Subcutaneous abdominal adipose tissue (tissue), 5 donors: Measurements from ENCODE around the gene MAML3.

Experiments used
- H3K27ac ChIP-seq: one replicate; pipeline ENCODE4 v1.7.0; 2013; ENCODE audit warnings: low read depth, mild to moderate bottlenecking, inconsistent platforms, low read length, moderate library complexity
- H3K27me3 ChIP-seq, 5 donors: one replicate each; pipeline ENCODE4 v1.7.0; 2013; ENCODE audit warnings: low read length in 5 of 5, inconsistent platforms in 1 of 5; ENCODE audit not compliant: control insufficient read depth in 5 of 5, insufficient read depth in 4 of 5
- H3K36me3 ChIP-seq, 5 donors: one replicate each; pipeline ENCODE4 v1.7.0; 2013; ENCODE audit warnings: low read length in 5 of 5; ENCODE audit not compliant: control insufficient read depth in 5 of 5, insufficient read depth in 5 of 5
- H3K4me1 ChIP-seq, 5 donors: one replicate each; pipeline ENCODE4 v1.7.0; 2013; ENCODE audit warnings: low read length in 5 of 5, mild to moderate bottlenecking in 3 of 5, moderate library complexity in 1 of 5; ENCODE audit not compliant: control insufficient read depth in 5 of 5, insufficient read depth in 5 of 5
- H3K4me3 ChIP-seq, 5 donors: one replicate each; pipeline ENCODE4 v1.7.0; 2013; ENCODE audit warnings: low read length in 5 of 5, low read depth in 1 of 5
- H3K9ac ChIP-seq, 5 donors: one replicate each; pipeline ENCODE4 v1.7.0; 2013; ENCODE audit warnings: low read length in 5 of 5, mild to moderate bottlenecking in 4 of 5, moderate library complexity in 3 of 5
- H3K9me3 ChIP-seq, 5 donors: one replicate each; pipeline ENCODE4 v1.7.0; 2013; ENCODE audit warnings: low read length in 5 of 5; ENCODE audit not compliant: control insufficient read depth in 5 of 5
- donor health status: healthy.
- donor health status: healthy.
- donor health status: healthy.
- donor health status: healthy.
- donor health status: healthy.

The MAML3 gene

GRCh38 chr4:139746431-139747171 lies 407.4 kb downstream of the MAML3 start:
- H3K9me3 ChIP-seq = no peaks in the 10 kb centered on the region
- H3K27me3 ChIP-seq = no peaks in the 10 kb centered on the region
- no peaks in the 10 kb centered on the region for H3K36me3 ChIP-seq
- H3K4me1 ChIP-seq = peaks cover 0 to 13% (median 4%) of the 10 kb centered on the region in 5 donors
- H3K9ac ChIP-seq = no peak overlapping the region
- no peak overlapping the region for H3K4me3 ChIP-seq
- no peak overlapping the region for H3K27ac ChIP-seq

GRCh38 chr4:139745111-139745639 lies 408.8 kb downstream of the MAML3 start:
- no peak overlapping the region for H3K4me3 ChIP-seq
- H3K9me3 ChIP-seq = no peaks in the 10 kb centered on the region
- H3K9ac ChIP-seq = no peak overlapping the region
- no peak overlapping the region for H3K27ac ChIP-seq
- H3K4me1 ChIP-seq = peaks cover 7 to 26% (median 15%) of the 10 kb centered on the region in 5 donors
- H3K36me3 ChIP-seq = no peaks in the 10 kb centered on the region
- no peaks in the 10 kb centered on the region for H3K27me3 ChIP-seq

- H3K36me3 ChIP-seq = no peaks in the 10 kb centered on the region
- H3K9me3 ChIP-seq = no peaks in the 10 kb centered on the region
- H3K4me3 ChIP-seq = no peak overlapping the region
- H3K4me1 ChIP-seq = peaks cover 7 to 33% (median 22%) of the 10 kb centered on the region in 5 donors
- no peak overlapping the region for H3K27ac ChIP-seq
- no peak overlapping the region for H3K9ac ChIP-seq
- H3K27me3 ChIP-seq = no peaks in the 10 kb centered on the region
Observed at GRCh38 chr4:139744232-139744631, 409.8 kb downstream of the MAML3 start.

DNA sequence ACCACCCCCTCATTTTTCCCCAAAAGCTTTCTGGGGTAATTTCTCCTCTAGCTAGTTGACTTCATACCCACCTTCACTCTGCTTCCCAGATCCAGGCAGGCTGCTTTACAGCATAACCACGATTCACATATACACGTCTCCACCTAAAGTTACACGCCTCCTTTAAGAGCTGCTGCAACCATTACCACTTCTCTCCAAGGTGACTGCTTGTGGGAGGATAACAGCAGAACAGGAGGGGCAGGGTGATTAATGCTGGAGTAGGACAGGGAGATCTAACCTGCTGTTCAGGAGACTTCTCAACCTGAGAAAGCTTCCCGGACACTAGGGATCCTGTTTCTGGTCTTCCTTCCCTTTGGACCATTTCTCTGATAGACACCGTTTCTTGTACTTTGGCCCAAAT lies 411.0 kb downstream of the MAML3 start:
- Histone ChIP-seq H3K4me3 (no peak overlapping the region), H3K27ac (no peak overlapping the region), H3K9me3 (no peaks in the 10 kb centered on the region), H3K27me3 (no peaks in the 10 kb centered on the region), H3K9ac (no peak overlapping the region), H3K36me3 (no peaks in the 10 kb centered on the region), H3K4me1 (peaks cover 9 to 36% (median 28%) of the 10 kb centered on the region in 5 donors)

GRCh38 chr4:139740531-139741041 lies 413.4 kb downstream of the MAML3 start:
- Histone ChIP-seq H3K4me3 (peak overlapping the region in 4 of 5 donors; percentile 19 to 49 (median 36)), H3K9me3 (no peaks in the 10 kb centered on the region)

DNA sequence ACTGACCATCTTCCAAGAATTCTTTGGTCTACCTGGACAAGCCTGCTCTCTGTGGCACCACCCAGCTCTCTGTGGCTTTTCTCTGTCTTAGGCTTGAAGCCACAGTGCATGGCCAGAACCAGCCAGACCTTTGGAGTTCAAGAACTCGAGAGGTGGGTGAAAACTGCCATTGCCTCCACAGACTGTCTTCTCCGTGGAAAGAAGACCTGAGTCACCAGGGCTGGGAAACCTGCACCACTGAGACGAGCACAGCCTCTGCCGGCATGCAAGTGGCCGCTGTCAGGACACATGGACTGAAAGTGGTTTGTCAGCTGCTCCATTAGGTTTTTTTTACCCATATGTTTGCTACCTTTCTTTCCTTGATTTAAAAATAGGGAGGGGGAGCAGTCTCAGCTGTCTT lies 413.9 kb downstream of the MAML3 start:
- Histone ChIP-seq H3K9me3 (no peaks in the 10 kb centered on the region), H3K27ac (peak overlapping the region; percentile 64), H3K27me3 (no peaks in the 10 kb centered on the region), H3K4me3 (peak overlapping the region in 2 of 5 donors; percentile 47 to 49), H3K4me1 (peaks cover 9 to 51% (median 45%) of the 10 kb centered on the region in 5 donors), H3K36me3 (no peaks in the 10 kb centered on the region), H3K9ac (peak overlapping the region in 3 of 5 donors; percentile 26 to 49 (median 40))

More at GRCh38 chr4:139740531-139741041, 413.4 kb downstream of the MAML3 start:
- H3K4me1 ChIP-seq = peaks cover 9 to 47% (median 40%) of the 10 kb centered on the region in 5 donors
- H3K27me3 ChIP-seq = no peaks in the 10 kb centered on the region
- peak overlapping the region; percentile 64 for H3K27ac ChIP-seq
- peak overlapping the region; percentile 40 to 60 (median 49) for H3K9ac ChIP-seq
- no peaks in the 10 kb centered on the region for H3K36me3 ChIP-seq

GRCh38 chr4:139738846-139739613 lies 415.0 kb downstream of the MAML3 start:
- Histone ChIP-seq H3K9me3 (no peaks in the 10 kb centered on the region), H3K27me3 (no peaks in the 10 kb centered on the region), H3K9ac (peak overlapping the region in 1 of 5 donors; percentile 33), H3K4me1 (peaks cover 11 to 60% (median 48%) of the 10 kb centered on the region in 5 donors), H3K4me3 (no peak overlapping the region), H3K27ac (peak overlapping the region; percentile 78), H3K36me3 (no peaks in the 10 kb centered on the region)

GRCh38 chr4:139736661-139737060 lies 417.3 kb downstream of the MAML3 start:
- Histone ChIP-seq H3K9ac (peak overlapping the region in 1 of 5 donors; percentile 50), H3K4me1 (peaks cover 12 to 62% (median 52%) of the 10 kb centered on the region in 5 donors), H3K27ac (peak overlapping the region; percentile 98)

GRCh38 chr4:139736274-139736660 lies 417.7 kb downstream of the MAML3 start:
- peaks cover 12 to 60% (median 52%) of the 10 kb centered on the region in 5 donors for H3K4me1 ChIP-seq
- H3K9ac ChIP-seq = peak overlapping the region in 2 of 5 donors; percentile 50 to 58
- H3K4me3 ChIP-seq = peak overlapping the region in 1 of 5 donors; percentile 84
- peak overlapping the region; percentile 98 for H3K27ac ChIP-seq
- no peaks in the 10 kb centered on the region for H3K9me3 ChIP-seq
- H3K36me3 ChIP-seq = no peaks in the 10 kb centered on the region
- H3K27me3 ChIP-seq = no peaks in the 10 kb centered on the region

More at GRCh38 chr4:139736661-139737060, 417.3 kb downstream of the MAML3 start:
- Histone ChIP-seq H3K9me3 (no peaks in the 10 kb centered on the region), H3K4me3 (no peak overlapping the region), H3K27me3 (no peaks in the 10 kb centered on the region), H3K36me3 (no peaks in the 10 kb centered on the region)
